ENCODE measurements around the gene ABCA10. TPM values are rescaled to one million over a fixed set of nuclear protein-coding genes. Genes with fewer than 3 reads are reported as not detected.
A peak's percentile ranks its signal among the peaks of the same experiment; 100 is the strongest.

Gene ABCA10
- total and polyA plus RNA-seq, 2 of the 13 experiments (the other 11 are each of a cell fraction or from before 2014, with no cell fraction given), result 0.02 to 0.08 TPM

DNA sequence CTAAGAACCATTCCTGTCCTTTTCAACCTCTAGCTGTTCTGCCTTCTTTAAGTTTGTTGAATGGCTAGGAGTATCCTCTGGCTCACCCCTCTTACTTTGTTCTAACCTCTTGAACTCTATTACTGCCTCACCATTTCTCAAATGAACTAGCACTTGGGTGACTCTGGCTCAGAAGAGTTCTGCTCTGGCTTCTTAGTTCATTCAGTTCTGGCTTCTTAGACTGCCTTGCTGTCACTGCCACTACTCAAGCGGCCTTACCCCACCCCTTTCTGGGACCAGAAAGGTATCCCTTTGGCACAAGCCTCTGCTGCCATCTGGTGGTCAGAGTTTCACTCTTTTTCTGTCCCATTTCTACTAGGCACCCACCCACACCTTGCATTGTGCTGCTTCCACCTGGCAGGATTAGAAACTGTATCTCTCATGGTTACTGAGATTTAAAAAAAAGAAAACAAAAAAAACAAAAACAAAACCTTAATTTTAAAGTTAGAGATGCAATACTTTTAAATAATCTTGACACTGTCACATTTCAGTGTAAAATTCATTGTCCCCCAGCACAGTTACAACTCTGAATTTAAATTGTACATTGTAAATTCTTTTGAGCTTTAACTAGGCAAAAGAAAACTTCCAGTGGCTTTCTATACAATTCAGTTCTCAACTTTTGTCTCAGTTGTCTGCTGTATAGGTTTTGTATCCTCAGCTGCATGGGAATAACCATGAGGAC lies 6.9 kb upstream of the ABCA10 start (continued):
- TF ChIP-seq, protein P1, sequence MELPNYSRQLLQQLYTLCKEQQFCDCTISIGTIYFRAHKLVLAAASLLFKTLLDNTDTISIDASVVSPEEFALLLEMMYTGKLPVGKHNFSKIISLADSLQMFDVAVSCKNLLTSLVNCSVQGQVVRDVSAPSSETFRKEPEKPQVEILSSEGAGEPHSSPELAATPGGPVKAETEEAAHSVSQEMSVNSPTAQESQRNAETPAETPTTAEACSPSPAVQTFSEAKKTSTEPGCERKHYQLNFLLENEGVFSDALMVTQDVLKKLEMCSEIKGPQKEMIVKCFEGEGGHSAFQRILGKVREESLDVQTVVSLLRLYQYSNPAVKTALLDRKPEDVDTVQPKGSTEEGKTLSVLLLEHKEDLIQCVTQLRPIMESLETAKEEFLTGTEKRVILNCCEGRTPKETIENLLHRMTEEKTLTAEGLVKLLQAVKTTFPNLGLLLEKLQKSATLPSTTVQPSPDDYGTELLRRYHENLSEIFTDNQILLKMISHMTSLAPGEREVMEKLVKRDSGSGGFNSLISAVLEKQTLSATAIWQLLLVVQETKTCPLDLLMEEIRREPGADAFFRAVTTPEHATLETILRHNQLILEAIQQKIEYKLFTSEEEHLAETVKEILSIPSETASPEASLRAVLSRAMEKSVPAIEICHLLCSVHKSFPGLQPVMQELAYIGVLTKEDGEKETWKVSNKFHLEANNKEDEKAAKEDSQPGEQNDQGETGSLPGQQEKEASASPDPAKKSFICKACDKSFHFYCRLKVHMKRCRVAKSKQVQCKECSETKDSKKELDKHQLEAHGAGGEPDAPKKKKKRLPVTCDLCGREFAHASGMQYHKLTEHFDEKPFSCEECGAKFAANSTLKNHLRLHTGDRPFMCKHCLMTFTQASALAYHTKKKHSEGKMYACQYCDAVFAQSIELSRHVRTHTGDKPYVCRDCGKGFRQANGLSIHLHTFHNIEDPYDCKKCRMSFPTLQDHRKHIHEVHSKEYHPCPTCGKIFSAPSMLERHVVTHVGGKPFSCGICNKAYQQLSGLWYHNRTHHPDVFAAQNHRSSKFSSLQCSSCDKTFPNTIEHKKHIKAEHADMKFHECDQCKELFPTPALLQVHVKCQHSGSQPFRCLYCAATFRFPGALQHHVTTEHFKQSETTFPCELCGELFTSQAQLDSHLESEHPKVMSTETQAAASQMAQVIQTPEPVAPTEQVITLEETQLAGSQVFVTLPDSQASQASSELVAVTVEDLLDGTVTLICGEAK (IDR thresholded peaks at IDR 0.05), result no peak
- TF ChIP-seq, protein P1 (CRISPR knock-in tag; IDR thresholded peaks at IDR 0.05), result no peak
- TF ChIP-seq JDP2 (CRISPR knock-in tag; IDR thresholded peaks at IDR 0.05; ENCODE audit: borderline replicate concordance) (no peak), SP140L (CRISPR knock-in tag; IDR thresholded peaks at IDR 0.05; ENCODE audit: borderline replicate concordance) (0 out of 2 replicates have a peak, but pooled peaks have one; percentile 65), ZNF580 (CRISPR knock-in tag; IDR thresholded peaks at IDR 0.05; ENCODE audit: borderline replicate concordance, low read depth) (peak; percentile 59; the same call in 1 of the 2 replicates), NFKB2 (CRISPR knock-in tag; IDR thresholded peaks at IDR 0.05; ENCODE audit: borderline replicate concordance) (no peak), ISL2 (CRISPR knock-in tag; IDR thresholded peaks at IDR 0.05) (0 out of 2 replicates have a peak, but pooled peaks have one; percentile 19), HOMEZ (CRISPR knock-in tag; IDR thresholded peaks at IDR 0.05; ENCODE audit: low read depth) (peak; percentile 59; the same call in 1 of the 2 replicates), BHLHE40 (IDR thresholded peaks at IDR 0.05; ENCODE audit: low read length) (peak; percentile 47; the same call in 1 of the 2 replicates), ZFP1 (CRISPR knock-in tag; IDR thresholded peaks at IDR 0.05) (peak; percentile 27; the same call in 1 of the 2 replicates), SOX13 (IDR thresholded peaks at IDR 0.05) (no peak), SOX13 (CRISPR knock-in tag; conservative IDR thresholded peaks at IDR 0.05 in 1 of 2, IDR thresholded peaks at IDR 0.05 in 1 of 2) (peak in 1 of 2 experiments; percentile 46; a peak in 1 of 4 replicates), ELF1 (CRISPR knock-in tag; IDR thresholded peaks at IDR 0.05) (peak; percentile 36; the same call in 1 of the 2 replicates), BORCS8-MEF2B (CRISPR knock-in tag; IDR thresholded peaks at IDR 0.05) (peak; percentile 65), ZNF564 (CRISPR knock-in tag; IDR thresholded peaks at IDR 0.05) (no peak), HOXA9 (CRISPR knock-in tag; IDR thresholded peaks at IDR 0.05; ENCODE audit: borderline replicate concordance) (no peak), ZSCAN29 (CRISPR knock-in tag; conservative IDR thresholded peaks at IDR 0.05) (no peak; the same call in 1 of the 2 replicates)
- TF ChIP-seq, protein P2, sequence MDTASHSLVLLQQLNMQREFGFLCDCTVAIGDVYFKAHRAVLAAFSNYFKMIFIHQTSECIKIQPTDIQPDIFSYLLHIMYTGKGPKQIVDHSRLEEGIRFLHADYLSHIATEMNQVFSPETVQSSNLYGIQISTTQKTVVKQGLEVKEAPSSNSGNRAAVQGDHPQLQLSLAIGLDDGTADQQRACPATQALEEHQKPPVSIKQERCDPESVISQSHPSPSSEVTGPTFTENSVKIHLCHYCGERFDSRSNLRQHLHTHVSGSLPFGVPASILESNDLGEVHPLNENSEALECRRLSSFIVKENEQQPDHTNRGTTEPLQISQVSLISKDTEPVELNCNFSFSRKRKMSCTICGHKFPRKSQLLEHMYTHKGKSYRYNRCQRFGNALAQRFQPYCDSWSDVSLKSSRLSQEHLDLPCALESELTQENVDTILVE (CRISPR knock-in tag; IDR thresholded peaks at IDR 0.05), result no peak; the same call in 1 of the 2 replicates
